Heart left ventricle (tissue), 16 donors: ENCODE measurements around the gene CRACR2A. TPM values are rescaled to one million over a fixed set of nuclear protein-coding genes. Genes with fewer than 3 reads are reported as not detected.

Experiments
- ATAC-seq, 4 donors: fragments of 200-7000 bp; cut with Tn5 transposase; one replicate each; pipeline ENCODE4 v1.9.1; 2020 to 2022; ENCODE audit warnings: moderate library complexity in 4 of 4, mild to moderate bottlenecking in 3 of 4, moderate number of reproducible peaks in 1 of 4
- DNase-seq, 5 donors: peaks; one replicate each; pipeline ENCODE4 v3.0.0-alpha.2; 2020
- H3K27ac ChIP-seq, 12 donors: fragments of 200-600 bp; sonication (generic) in 4 of 12; one replicate each; pipeline versions ENCODE4 v1.5.0 to v1.8.0; 2016 to 2022; ENCODE audit warnings: mild to moderate bottlenecking in 2 of 12
- H3K27me3 ChIP-seq, 9 donors: fragments of 200-600 bp; sonication (generic) in 2 of 9; one replicate each; pipeline versions ENCODE4 v1.5.1 to v1.8.0; 2016 to 2022; ENCODE audit warnings: mild to moderate bottlenecking in 3 of 9
- H3K36me3 ChIP-seq, 9 donors: fragments of 200-600 bp; sonication (generic) in 2 of 9; one replicate each; pipeline versions ENCODE4 v1.5.0 to v1.8.0; 2018 to 2022; ENCODE audit warnings: mild to moderate bottlenecking in 2 of 9
- H3K4me1 ChIP-seq, 12 donors: fragments of 200-600 bp; sonication (generic) in 4 of 12; one replicate each; pipeline versions ENCODE4 v1.5.0 to v1.8.0; 2016 to 2022; ENCODE audit warnings: mild to moderate bottlenecking in 3 of 12
- H3K4me3 ChIP-seq, 12 donors: fragments of 200-600 bp; sonication (generic) in 4 of 12; one replicate each; pipeline versions ENCODE4 v1.5.0 to v1.8.0; 2017 to 2022; ENCODE audit warnings: mild to moderate bottlenecking in 9 of 12, moderate library complexity in 4 of 12
- H3K9me3 ChIP-seq, 12 donors: fragments of 200-600 bp; sonication (generic) in 4 of 12; one replicate each; pipeline versions ENCODE4 v1.5.0 to v1.8.0; 2016 to 2022; ENCODE audit warnings: mild to moderate bottlenecking in 1 of 12
- CTCF ChIP-seq, 12 donors: fragments of 200-600 bp; sonication (generic) in 4 of 12; IDR thresholded peaks; one replicate each; pipeline versions ENCODE4 v1.5.0 to v1.8.0; 2018 to 2022; ENCODE audit warnings: antibody characterized with exemption in 12 of 12, mild to moderate bottlenecking in 5 of 12
- POLR2A ChIP-seq, 2 donors: fragments of 450-650 bp; IDR thresholded peaks; one replicate each; pipeline ENCODE4 v1.6.1; 2017; ENCODE audit warnings: antibody characterized with exemption in 2 of 2, mild to moderate bottlenecking in 2 of 2, moderate library complexity in 2 of 2
- WGBS, 4 donors: extraction: QIAGEN DNeasy Blood & Tissue Kit in 2 of 4; methylation state at CpG; one replicate each; pipeline versions ENCODE4 v1.1.5 to v1.1.7; 2013 to 2018; 5-methylcytosine and 5-hydroxymethylcytosine counted together
- intact Hi-C, 10 donors: fragments of 100-400 bp; cut with DNase I; formaldehyde crosslinking; loops; one replicate each; pipeline versions ENCODE4 v1.11.1 to v1.14.2; 2022
- polyA plus RNA-seq, 2 donors: library from polyadenylated mRNA; stranded (reverse); fragments of 200-250 nt; gene quantifications; one replicate each; pipeline ENCODE4 v1.2.3, GENCODE V29; 2013
- total RNA-seq, 9 donors: library from RNA; depleted of rRNA in 2 of 9; stranded (reverse); fragments of >200 nt in 2 of 9; fragmentation: NEBNext Ultra II Directional in 3 of 9; extraction: Animal tissue kit (Norgen Biotek cat#: 25700) in 3 of 9; gene quantifications; one replicate each; pipeline versions ENCODE4 v1.1.0 to v1.2.4, GENCODE V29; 2016 to 2023
- donor health status: ischemic (EF 13 %, LVEDD 7.1; RV severe dilation, severe dysfunction).
- donor health status: healthy with polysubstance abuse.
- donor health status: DM: no; HTN: yes; CAD: no.
- donor health status: DM: no; HTN: no; CAD: no.
- donor health status: ischemic (EF 25% LVEDD 6.9; RV normal size, moderate dysfunction).
- donor health status: ischemic (EF 25% LVEDD 5.7; RV mildly dilated, moderate dysfunction).
- donor health status: healthy.
- donor health status: DM: yes; HTN: yes; CAD: no.
- donor health status: ischemic (EF 35%, LVEDD 5.7; RV mildly dilated, moderate dysfunction).
- donor health status: nonischemic (EF 11% LVEDD 7.7; RV severe dilation, severe dysfunction).
- donor health status: DM: yes; HTN: yes; CAD: no.
- donor health status: PGD.
- donor health status: ischemic (EF 29% LVEDD 5.4; RV normal size, mild dysfunction).
- donor health status: nonischemic (EF 23%, LVEDD 6.1; RV moderate dilation, normal function).

The CRACR2A gene
- total and polyA plus RNA-seq, 11 donors = 1.0 to 14.1 (median 4.7) TPM

DNA sequence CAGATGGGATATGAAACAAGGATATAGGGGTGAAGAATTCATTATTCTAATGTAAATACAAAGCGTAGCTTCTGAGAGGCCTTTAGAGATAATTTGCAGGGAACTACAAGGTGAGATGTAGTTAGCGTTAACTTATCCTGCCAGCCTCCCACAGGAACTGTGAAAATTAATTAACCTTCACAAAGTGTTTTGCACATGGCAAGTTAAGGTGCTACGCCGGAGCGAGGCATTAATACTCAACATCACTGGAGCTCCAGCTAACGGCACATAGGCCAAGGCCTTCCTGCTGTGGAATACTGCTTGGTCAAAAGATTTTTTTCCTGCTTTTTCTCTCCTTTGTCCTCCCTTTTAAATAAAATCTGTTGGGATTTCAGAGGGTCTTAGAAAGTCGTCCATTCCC, 86.5 kb downstream of the CRACR2A start:
- Histone ChIP-seq H3K4me1 (peaks cover 0 to 25% (median 4%) of the 10 kb centered on the region in 12 donors), H3K27ac (no peak overlapping the region), H3K36me3 (peaks cover 0 to 52% (median 0%) of the 10 kb centered on the region in 9 donors), H3K9me3 (no peaks in the 10 kb centered on the region), H3K4me3 (no peak overlapping the region), H3K27me3 (no peaks in the 10 kb centered on the region)
- ATAC-seq (no peak), DNase-seq (no peak)
- TF ChIP-seq POLR2A (IDR thresholded peaks at IDR 0.05) (no peak), CTCF (IDR thresholded peaks at IDR 0.05) (no peak)
- 96 to 97% (median 96%) methylated on average over 7 of the region's 7 CpGs for WGBS, 4 donors
- intact Hi-C loops = loop anchor here in 4 of 10 donors (5.0 to 10.0 kb wide), 2 partner anchors 106 to 108 kb away; no protein-coding TSS in a partner anchor

DNA sequence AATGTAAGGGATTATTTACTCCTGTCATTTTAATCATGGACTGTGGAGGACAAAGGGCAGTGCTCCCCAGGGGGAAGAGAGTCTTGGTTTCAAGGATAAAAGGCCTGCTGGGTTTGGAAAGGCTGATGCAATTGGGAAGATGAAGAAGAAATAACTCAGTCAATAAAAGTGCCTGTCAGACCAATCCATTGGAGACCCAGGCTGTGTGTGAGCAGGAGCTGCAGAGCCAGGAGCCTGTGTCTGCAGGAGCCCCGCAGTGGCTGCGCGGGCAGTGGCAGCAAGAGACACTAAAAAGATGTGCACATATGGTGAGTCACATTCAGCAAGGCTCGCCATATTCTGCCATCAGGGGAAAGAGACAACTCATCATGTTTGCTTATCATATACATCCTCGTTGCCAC, 90.4 kb downstream of the CRACR2A start:
- DNase-seq (no peak), ATAC-seq (no peak)
- intact Hi-C loops = loop anchor here in 3 of 10 donors (10.0 kb wide), 1 partner anchor 112 kb away; no protein-coding TSS in a partner anchor
- H3K36me3 ChIP-seq = peaks cover 0 to 33% (median 0%) of the 10 kb centered on the region in 9 donors
- H3K9me3 ChIP-seq = no peaks in the 10 kb centered on the region
- WGBS, 4 donors = 95 to 96% (median 96%) methylated on average over 5 of the region's 5 CpGs
- H3K27ac ChIP-seq = no peak overlapping the region
- no peak for TF ChIP-seq POLR2A (IDR thresholded peaks at IDR 0.05)
- no peak for TF ChIP-seq CTCF (IDR thresholded peaks at IDR 0.05)
- H3K27me3 ChIP-seq = no peaks in the 10 kb centered on the region
- peaks cover 0 to 11% (median 0%) of the 10 kb centered on the region in 12 donors for H3K4me1 ChIP-seq
- H3K4me3 ChIP-seq = no peak overlapping the region

DNA sequence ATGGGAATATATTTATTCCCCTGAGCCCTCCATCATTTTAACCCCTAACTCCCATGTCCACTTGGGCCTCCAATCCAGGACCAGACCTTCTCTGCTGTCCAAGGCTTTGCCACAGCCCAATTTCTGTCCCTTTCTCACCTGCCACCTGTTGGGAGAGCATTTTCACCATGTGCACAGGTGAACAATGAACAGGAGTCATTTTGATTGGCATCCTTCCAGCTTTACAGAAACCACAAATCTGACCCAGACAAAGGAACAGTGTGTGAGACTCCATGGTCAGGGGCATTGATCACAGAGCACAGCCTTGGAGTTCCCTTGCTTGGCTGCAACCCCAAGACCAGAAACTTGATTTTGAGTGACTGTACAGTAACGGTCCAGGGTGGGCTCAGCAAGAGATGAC, 91.9 kb downstream of the CRACR2A start:
- Histone ChIP-seq H3K9me3 (no peaks in the 10 kb centered on the region), H3K27me3 (no peaks in the 10 kb centered on the region), H3K4me3 (no peak overlapping the region), H3K4me1 (peaks cover 0 to 11% (median 0%) of the 10 kb centered on the region in 12 donors), H3K27ac (no peak overlapping the region), H3K36me3 (peaks cover 0 to 29% (median 0%) of the 10 kb centered on the region in 9 donors)
- ATAC-seq = no peak
- 84 to 95% (median 92%) methylated on average over 1 of the region's 1 CpG for WGBS, 4 donors
- no peak for DNase-seq
- TF ChIP-seq CTCF (IDR thresholded peaks at IDR 0.05) = no peak
- no peak for TF ChIP-seq POLR2A (IDR thresholded peaks at IDR 0.05)
- intact Hi-C loops = loop anchor here in 3 of 10 donors (10.0 kb wide), 1 partner anchor 114 kb away; no protein-coding TSS in a partner anchor

- Histone ChIP-seq H3K9me3 (no peaks in the 10 kb centered on the region), H3K4me3 (no peak overlapping the region), H3K27ac (no peak overlapping the region), H3K36me3 (peaks cover 0 to 34% (median 0%) of the 10 kb centered on the region in 9 donors), H3K27me3 (no peaks in the 10 kb centered on the region), H3K4me1 (peaks cover 0 to 19% (median 5%) of the 10 kb centered on the region in 12 donors)
- ATAC-seq = peak; percentile 47 to 77 (median 56)
- DNase-seq = peak in 3 of 5 donors; percentile 28 to 44 (median 41)
- TF ChIP-seq POLR2A (IDR thresholded peaks at IDR 0.05) = no peak
- peak; percentile 26 to 62 (median 46) for TF ChIP-seq CTCF (IDR thresholded peaks at IDR 0.05)
- intact Hi-C loops = loop anchor here in 4 of 10 donors (5.0 to 10.0 kb wide), 3 partner anchors 119 to 356 kb away; no protein-coding TSS in a partner anchor
- 44 to 51% (median 46%) methylated on average over 13 of the region's 13 CpGs for WGBS, 4 donors
Measured at GRCh38 chr12:3658327-3659163, 94.4 kb downstream of the CRACR2A start.
